ENCODE results near the gene AMPD1.
A peak's percentile ranks its signal among the peaks of the same experiment; 100 is the strongest.

DNA sequence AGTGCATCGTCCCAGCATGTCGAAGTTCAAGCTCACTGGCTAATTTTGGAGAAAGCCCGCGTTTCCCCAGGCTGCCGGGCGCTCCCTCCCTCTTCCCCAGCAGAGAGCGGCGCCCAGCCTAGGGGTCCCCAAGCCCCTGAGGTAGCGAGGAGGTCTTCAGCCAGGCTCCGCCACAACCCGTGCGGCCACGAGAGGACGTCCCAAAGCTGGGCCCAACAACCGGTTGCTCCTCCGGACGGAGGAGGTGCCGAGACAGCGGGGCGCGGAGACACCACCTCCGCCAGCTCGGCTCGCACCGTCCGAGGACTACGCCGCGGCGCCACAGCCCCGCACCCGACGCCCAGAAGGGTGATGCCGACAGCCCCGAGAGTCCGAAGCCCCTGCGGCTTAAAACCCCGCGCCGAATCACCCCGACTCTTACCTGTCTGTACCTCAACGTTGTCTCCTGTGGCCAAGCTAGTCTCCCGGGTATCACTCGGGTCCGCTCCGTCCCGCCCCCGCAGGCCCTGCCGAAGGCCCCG, 25.7 kb downstream of the AMPD1 start, which contains the start of gene DENND2C:
- TF ChIP-seq, protein P1, sequence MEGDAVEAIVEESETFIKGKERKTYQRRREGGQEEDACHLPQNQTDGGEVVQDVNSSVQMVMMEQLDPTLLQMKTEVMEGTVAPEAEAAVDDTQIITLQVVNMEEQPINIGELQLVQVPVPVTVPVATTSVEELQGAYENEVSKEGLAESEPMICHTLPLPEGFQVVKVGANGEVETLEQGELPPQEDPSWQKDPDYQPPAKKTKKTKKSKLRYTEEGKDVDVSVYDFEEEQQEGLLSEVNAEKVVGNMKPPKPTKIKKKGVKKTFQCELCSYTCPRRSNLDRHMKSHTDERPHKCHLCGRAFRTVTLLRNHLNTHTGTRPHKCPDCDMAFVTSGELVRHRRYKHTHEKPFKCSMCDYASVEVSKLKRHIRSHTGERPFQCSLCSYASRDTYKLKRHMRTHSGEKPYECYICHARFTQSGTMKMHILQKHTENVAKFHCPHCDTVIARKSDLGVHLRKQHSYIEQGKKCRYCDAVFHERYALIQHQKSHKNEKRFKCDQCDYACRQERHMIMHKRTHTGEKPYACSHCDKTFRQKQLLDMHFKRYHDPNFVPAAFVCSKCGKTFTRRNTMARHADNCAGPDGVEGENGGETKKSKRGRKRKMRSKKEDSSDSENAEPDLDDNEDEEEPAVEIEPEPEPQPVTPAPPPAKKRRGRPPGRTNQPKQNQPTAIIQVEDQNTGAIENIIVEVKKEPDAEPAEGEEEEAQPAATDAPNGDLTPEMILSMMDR (IDR thresholded peaks at IDR 0.05): no peak
- TF ChIP-seq POLR2A (IDR thresholded peaks at IDR 0.05): peak; percentile 72
- TF ChIP-seq POLR2AphosphoS5 (IDR thresholded peaks at IDR 0.05): no peak
